Kidney epithelial cell (primary cell): ENCODE data around the gene GJA3. TPM values are rescaled to one million over a fixed set of nuclear protein-coding genes. Genes with fewer than 3 reads are reported as not detected.
"Not testable (repeated sequence)": the region's sequence is repeated elsewhere in the genome, so short reads cannot be mapped to it uniquely, and the experiment has no call there.

Experiments used
- DNase-seq: peaks from one replicate; pipeline ENCODE4 v3.0.0-alpha.2; 2010; ENCODE audit warnings: low read depth
- H3K27me3 ChIP-seq: 2 replicates; pipeline ENCODE4 v1.6.0; 2011; ENCODE audit warnings: low read length; ENCODE audit not compliant: control insufficient read depth, insufficient read depth
- H3K36me3 ChIP-seq: 2 replicates; pipeline ENCODE4 v1.5.1; 2011; ENCODE audit warnings: low read length; ENCODE audit not compliant: control insufficient read depth, insufficient read depth
- H3K4me3 ChIP-seq: 2 replicates; pipeline ENCODE4 v1.5.1; 2011; ENCODE audit warnings: low read depth, mild to moderate bottlenecking, control low read depth, low read length
- total RNA-seq: library from RNA; depleted of rRNA; stranded (reverse); fragments of >200 nt; gene quantifications from 2 replicates; pipeline ENCODE4 v1.2.3, GENCODE V29; 2015
- TF ChIP-seq, protein P1 (sequence below): IDR thresholded peaks from 2 replicates; pipeline ENCODE4 v1.5.1; 2011; ENCODE audit warnings: mild to moderate bottlenecking, moderate library complexity, low read length, control low read depth, inconsistent platforms; ENCODE audit not compliant: insufficient read depth, poor library complexity, severe bottlenecking

The GJA3 gene
- total RNA-seq, 1 donor from 2014 or later, result 1.0 TPM

DNA sequence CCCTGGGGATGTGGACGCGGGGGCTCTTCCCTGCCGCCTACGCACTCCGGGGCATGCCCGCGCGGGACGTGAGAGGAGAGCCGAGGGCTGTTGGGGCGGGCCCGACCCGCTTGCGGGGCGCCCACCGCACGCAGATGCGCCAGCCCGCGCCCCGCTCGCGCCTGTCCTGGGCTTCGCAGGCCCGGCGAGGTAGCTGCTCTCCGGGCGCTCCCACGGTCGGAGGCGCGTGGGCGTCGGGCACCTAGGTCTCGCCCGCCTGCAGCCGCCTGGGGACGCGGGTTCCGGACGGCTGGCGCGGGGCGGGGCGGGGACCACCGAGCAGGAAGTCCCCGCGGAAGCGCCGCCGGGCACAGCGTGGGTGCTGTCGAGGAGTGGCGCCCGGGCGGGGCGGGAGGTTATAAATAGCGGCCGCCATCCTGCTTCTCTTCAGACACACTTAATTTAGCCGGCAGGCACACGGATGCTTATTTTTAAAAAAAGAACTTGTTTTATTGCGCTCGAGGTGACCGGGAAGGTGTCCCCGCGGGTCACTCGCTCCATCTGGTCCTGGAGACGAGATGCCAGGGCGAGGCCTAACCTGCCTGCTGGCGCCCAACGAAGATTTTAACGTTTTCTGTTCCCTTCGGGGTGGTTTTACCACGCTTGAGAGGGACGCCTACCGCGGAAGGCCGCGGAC, 561 bp upstream of the GJA3 start:
- TF ChIP-seq, protein P1, sequence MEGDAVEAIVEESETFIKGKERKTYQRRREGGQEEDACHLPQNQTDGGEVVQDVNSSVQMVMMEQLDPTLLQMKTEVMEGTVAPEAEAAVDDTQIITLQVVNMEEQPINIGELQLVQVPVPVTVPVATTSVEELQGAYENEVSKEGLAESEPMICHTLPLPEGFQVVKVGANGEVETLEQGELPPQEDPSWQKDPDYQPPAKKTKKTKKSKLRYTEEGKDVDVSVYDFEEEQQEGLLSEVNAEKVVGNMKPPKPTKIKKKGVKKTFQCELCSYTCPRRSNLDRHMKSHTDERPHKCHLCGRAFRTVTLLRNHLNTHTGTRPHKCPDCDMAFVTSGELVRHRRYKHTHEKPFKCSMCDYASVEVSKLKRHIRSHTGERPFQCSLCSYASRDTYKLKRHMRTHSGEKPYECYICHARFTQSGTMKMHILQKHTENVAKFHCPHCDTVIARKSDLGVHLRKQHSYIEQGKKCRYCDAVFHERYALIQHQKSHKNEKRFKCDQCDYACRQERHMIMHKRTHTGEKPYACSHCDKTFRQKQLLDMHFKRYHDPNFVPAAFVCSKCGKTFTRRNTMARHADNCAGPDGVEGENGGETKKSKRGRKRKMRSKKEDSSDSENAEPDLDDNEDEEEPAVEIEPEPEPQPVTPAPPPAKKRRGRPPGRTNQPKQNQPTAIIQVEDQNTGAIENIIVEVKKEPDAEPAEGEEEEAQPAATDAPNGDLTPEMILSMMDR, result no peak
- Histone ChIP-seq H3K4me3 (peak overlapping the region; percentile 44), H3K27me3 (peaks cover 25% of the 10 kb centered on the region), H3K36me3 (no peaks in the 10 kb centered on the region)
- DNase-seq, result no peak

DNA sequence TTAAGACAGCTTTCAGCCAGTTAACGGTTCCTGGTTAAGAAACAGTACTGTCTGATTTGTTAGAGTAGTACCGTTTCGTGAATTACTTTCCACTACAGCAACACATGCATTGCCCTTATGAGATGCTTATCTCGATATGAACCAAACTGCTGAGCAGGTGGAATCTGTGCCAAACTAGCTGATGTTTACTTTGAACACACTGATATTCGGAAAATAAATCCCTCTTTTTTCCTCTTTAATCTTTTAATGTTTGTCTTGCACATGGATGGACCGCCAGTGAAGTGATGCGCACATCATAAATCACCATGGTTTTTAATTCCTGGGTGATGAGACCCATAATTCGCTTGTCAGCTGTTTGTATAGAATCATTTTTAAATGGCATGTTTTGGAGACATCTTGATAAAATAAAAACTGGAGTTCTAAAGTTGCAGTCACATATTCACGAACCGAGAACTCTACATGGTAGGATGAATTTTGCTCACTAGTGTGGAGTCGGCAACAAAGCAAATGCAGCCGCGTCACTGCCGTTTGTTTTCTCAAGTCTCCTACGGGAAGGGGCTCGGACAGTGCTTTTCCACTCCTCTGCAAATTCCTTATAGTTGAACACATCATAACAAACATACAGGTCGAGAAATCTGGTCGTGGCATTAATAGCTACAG, 1.1 kb downstream of the GJA3 start:
- DNase-seq, result no peak
- peaks cover 24% of the 10 kb centered on the region for H3K27me3 ChIP-seq
- H3K4me3 ChIP-seq, result peak overlapping the region; percentile 44
- TF ChIP-seq, protein P1, result no peak
- no peaks in the 10 kb centered on the region for H3K36me3 ChIP-seq

DNA sequence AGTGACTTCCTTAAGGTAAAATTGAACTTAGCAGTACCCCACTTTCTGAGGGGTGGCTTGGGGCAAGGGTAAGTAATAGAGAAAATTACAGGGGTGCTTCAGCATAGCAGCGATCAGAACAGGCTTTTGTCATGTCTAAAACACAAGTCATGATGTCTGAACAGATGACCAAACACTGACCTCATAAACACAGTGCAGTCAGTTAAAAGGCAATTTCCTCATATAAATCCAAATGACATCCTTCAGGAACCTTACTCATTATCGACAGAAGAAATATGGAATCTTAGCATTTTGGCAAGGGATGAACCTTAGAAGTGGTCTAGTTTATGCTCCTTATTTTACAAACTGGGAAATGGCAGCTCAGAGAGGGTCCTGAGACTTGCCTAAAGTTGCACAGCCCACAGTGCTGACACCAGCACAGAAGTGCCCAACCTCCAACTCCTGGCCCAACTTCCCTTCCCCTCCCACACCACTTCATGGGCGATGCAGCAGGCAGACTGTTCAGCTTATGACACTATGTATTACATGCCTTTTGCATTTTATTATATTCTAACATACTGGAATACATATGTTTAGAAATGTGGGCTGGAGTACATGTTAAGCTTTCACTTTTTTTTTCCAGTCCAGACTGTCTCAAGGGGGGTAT, 3.6 kb downstream of the GJA3 start:
- no peak for DNase-seq
- no peaks in the 10 kb centered on the region for H3K36me3 ChIP-seq
- no peak overlapping the region for H3K4me3 ChIP-seq
- TF ChIP-seq, protein P1, result no peak
- peaks cover 24% of the 10 kb centered on the region for H3K27me3 ChIP-seq

DNA sequence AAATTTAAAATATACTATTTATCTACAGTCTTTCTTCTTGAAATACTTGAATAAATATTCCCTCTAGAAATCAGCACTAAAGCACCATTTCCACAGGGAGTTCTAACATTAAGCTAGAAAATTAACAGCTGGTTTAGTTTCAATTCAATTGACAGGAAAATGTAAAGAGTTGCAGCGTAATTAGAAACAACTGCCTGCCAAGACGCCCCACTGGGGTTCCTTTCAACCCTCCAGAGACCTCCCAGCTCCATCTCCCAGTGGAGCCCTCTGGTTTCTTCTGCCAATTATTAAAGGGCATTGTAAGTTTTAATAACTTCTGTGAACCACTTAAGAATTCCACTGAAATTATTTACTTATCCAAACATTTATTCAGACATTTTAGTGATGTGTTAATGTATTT, 4.2 kb downstream of the GJA3 start:
- Histone ChIP-seq H3K27me3 (peaks cover 21% of the 10 kb centered on the region), H3K4me3 (no peak overlapping the region), H3K36me3 (no peaks in the 10 kb centered on the region)
- DNase-seq, result no peak
- TF ChIP-seq, protein P1, result no peak

DNA sequence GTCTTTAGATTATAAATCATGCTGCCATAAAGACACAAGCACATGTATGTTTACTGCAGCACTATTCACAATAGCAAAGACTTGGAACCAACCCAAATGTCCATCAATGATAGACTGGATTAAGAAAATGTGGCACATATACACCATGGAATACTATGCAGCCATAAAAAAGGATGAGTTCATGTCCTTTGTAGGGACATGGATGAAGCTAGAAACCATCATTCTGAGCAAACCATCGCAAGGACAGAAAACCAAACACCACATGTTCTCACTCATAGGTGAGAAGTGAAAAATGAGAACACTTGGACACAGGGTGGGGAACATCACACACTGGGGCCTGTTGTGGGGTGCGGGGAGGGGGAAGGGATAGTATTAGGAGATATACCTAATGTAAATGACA, 7.6 kb downstream of the GJA3 start:
- not testable (repeated sequence) for H3K4me3 ChIP-seq, DNase-seq, H3K36me3 ChIP-seq
- H3K27me3 ChIP-seq, result peaks cover 24% of the 10 kb centered on the region

DNA sequence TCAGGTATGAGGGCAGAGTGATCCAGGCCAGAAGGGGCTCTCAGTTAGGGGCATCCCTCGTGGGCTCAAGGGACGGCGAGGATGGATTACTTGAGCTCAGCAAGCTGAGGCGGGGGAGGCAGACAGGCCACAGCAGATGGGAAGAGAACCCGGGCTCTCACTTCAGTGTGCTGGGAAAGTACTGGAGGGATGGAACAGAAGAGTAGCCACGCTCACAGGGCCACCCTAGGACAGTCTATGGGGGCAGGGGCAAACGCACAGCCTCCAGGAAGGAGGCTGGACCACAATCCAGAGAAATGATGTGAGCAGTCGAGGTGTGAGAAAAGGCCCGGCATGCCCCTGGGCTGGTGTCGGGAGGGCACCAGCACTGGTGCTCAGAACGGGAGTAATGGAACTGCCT, 9.2 kb downstream of the GJA3 start:
- TF ChIP-seq, protein P1, result no peak
- H3K4me3 ChIP-seq, result no peak overlapping the region
- H3K27me3 ChIP-seq, result peaks cover 34% of the 10 kb centered on the region
- no peak for DNase-seq
- no peaks in the 10 kb centered on the region for H3K36me3 ChIP-seq
